ENCODE measurements around the gene SLC25A53. TPM values are rescaled to one million over a fixed set of nuclear protein-coding genes. Genes with fewer than 3 reads are reported as not detected.
A peak's percentile ranks its signal among the peaks of the same experiment; 100 is the strongest.

Gene SLC25A53, protein sequence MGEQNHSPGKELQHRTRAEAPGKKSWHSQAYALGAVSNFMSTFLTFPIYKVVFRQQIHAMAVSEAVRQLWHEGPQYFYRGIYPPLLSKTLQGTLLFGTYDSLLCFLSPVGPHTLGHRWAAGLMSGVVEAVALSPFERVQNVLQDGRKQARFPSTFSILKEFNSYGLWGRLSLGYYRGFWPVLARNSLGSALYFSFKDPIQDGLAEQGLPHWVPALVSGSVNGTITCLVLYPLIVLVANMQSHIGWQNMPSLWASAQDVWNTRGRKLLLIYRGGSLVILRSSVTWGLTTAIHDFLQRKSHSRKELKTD
- 12.3 TPM for total RNA-seq

DNA sequence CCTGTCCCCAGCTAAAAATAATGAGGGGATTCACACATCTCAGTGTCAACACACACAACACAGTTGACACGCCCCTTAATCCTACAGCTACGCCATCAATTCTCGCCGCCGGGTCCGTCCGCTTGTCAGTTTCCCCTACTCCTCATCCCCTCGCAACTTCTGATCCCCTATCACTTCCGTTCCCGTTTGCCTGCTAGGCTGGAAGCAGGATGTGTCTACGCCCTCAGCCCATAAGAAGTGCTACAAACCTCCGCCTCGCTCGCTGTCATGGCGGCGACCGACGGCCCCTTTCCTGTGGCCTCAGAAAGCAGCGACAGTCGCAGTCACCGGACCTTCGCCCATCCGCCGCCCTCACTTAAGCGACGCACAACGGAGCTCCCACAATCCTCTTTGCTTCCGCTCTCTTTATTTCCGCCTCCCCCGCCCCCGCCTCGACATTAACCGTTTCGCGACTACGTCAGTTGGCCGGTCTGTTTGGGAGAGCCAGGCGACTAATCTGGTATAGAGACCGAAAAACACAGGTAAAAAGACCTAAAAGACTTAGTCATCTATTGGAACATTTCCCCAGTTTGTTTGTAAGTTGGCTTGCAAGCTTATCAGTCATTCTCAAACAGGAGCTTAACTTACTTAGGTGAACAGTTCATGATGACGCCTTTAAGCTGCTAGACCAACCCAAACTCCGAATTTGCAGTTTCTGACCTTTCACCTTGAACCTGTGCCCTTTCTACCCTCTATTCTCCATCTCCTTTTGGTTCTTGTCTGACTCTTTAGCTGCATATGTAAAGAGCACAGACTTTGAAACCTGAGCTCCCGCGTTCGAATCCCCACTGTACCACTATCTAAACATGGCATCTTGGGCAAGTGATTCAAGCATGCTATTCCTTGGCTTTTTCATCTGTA, at the start of gene SLC25A53:
TSS of gene SLC25A53 (minus strand) at position 380 of the 900 bp plus-strand sequence. CDS start 51,752 bp downstream, outside the sequence.
- peak; percentile 81 for DNase-seq

DNA sequence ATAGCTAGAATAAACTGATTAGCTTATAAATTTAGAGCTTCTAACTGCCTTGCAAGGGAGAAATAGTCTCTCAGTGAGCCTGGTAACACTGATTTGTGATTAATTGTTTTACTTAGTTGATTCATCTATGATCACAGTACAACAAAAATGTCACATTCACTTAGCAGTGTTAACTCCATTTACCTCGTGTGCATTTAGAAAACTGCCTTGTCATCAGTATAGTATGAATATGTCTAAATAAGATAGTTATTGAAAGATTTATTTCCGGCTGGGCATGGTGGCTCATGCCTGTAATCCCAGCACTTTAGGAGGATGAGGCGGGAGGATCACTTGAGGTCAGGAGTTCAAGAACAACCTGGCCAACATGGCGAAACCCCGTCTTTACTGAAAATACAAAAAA, 48.7 kb upstream of the SLC25A53 start:
- no peak for DNase-seq

DNA sequence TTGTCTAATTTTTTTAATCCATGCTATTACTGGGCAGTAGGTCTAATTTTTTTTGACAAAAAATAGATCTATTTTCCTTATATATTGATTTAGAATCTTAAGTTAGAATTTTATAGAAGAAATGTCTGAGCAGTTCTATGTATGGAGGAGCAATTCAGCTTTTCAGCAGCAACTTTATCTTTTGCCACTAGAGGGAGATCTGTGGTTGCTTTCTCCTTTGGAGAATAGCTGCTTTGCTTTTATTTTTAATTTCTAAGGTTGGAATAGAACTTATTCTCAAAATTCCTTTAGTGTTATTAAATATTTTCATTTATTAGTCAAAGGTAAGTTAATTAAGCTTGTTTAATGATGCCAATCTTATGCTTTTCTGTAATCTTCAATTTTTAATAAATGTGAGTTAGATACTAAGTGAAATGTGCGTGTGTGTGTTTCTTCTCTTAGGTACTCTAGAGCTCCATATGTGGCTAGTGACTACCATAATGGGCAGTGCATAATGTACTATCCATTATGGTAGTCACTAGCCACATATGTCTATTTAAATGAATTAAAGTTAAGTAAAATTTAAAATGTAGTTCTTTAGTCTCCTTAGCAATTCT, 38.8 kb upstream of the SLC25A53 start:
- no peak for DNase-seq

DNA sequence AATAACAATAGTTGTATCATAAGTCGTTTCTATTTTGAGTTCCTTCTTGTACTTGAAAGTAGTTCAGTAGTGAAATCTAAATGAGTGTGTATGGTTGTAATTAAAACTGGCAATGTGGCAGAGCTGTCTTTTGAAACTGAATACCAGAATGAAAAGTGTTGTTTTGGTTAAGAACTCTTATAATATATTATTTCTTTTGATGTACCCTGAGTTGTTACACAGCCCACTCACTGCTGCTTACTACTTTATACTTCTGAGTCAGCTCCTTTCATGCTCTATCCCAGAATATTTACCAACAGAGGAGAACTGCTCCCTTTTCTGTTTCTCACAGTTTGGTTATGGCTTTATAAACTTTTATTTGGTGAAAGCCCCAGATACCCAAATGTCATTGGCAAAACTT, 38.2 kb upstream of the SLC25A53 start:
- DNase-seq = no peak

DNA sequence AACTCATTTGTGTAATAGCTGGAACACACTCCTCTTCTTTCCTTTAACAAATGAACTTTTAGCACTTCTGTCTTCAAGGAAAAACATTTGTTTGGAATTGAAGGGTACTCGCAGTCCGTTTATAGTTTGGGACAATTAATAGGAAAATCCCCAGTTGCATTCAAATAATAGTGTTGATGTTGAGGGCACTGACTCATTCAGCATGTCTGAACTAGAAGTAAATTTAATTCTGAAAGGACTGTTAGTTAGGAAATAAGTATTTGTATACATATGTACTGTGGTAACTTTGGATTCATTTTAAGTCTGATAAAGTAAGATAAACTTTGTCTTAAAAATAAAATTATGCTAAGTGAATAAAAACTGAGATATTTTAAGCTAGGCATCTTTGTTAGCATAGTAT, 36.7 kb upstream of the SLC25A53 start:
- no peak for DNase-seq

DNA sequence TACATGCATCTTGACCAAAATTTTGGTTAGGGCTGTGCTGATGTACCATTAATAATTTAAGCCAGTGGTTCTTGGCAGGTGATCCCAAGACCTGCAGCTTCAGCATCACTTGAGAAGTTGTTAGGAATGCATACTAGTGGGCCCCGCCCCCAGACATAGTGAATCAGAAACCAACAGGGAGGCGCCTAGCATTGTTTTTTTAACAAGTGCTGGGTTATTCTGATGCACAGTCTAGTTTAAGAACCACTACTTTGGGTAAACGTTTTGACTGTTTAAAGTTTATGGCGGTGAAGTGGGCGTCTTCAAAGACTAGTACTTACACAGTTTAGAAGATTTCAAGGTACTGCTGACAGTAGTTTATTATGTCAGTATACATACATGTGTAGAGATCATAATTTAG, 33.0 kb upstream of the SLC25A53 start:
- no peak for DNase-seq

DNA sequence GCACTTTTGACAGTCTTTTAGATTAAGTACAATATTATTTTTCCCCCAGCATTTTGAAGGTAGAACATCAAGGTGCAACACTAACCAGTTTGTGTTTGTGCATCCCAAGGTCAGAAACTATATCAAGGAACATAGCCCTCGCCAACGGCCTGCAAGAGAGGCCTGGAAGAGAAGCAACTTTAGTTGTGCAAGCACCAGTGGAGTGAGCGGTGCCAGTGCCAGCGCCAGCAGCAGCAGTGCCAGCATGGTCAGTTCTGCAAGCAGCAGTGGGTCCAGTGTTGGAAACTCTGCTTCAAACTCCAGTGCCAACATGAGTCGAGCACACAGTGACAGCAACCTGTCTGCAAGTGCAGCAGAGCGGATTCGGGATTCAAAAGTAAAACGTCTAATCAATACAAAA, 31.1 kb upstream of the SLC25A53 start:
- no peak for DNase-seq

DNA sequence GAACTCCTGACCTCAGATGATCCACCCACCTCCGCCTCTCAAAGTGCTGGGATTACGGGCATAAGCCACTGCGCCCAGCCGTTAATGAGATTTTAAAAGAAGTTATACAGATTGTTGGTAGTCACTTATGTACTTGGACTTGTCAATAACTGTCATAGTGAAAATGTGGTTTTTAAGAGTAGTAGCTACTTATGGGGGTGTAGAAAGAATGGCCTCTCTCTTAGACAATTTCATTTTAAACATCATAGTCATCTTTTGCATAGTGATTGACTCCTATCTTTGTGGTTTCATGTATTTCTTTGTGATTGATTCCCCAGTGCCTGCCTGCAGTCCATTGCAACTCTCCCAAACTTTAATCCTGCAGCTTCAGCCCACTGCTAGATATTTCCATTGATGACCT, 26.9 kb upstream of the SLC25A53 start:
- DNase-seq = no peak

DNA sequence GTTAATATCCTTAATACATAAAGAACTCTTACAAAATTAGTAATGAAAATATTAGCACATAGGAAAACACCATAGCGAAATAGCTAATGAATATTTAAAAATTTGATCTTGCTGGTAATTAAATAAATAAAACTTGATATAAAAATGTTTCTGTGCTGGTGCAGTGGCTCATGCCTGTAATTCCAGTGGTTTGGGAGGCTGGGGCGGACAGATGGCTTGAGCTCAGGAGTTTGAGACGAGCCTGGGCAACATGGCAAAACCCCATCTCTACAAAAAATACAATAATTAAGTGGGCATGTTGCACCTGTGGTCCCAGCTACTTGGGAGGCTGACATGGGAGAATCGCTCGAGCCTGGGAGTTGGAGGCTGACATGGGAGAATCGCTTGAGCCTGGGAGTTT, 17.0 kb upstream of the SLC25A53 start:
- no peak for DNase-seq

DNA sequence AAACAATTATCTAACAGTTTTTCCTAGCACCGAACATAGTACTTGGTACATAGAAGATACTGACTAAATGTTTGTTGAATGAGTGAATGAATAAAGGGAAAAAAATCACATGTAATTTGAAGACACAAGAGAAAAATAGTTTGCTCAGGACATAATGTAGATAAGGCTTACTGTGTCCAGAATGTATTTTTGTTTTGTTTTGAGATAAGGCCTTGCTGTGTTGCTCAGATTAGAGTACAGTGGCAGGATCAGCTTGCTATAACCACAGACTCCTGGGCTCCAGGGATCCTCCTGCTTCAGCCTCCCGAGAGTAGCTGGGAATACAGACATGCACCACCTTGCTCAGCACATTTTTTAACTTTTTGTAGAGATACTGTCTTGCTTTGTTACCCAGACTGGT, 16.0 kb upstream of the SLC25A53 start:
- no peak for DNase-seq

DNA sequence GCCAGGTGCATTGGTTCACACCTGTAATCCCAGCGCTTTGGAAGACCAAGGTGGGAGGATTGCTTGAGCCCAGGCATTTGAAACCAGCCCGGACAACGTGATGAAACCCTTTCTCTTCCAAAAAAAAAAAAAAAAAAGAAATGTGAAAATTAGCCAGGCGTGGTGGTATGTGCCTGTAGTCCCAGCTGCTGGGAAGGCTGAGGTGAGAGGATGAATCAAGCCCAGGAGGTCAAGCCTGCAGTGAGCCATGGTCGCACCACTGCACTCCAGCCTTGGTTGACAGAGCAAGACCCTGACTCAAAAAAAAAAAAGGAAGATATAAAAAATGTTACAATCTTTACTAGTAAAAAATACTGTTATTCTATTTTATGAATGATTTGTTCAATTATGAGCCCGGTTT, 15.3 kb upstream of the SLC25A53 start:
- no peak for DNase-seq

DNA sequence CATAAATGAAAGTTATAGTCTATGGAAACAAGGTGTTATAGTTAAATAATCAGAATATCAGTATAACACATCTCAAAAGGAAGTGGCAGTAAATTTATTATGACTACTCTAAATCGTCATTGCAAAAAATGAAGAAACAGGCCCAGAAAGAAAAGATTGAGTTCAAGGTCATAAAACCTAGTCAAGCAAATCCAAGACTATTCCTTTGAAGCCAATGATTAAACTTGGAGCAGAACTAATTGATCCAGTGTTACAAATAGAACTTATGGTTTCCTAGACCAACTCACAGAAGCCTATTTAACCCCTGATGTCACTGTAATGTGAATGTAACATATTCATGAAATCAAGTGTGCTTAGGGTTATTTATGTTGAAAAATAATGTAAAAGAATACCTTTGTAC, 11.3 kb upstream of the SLC25A53 start:
- DNase-seq = no peak

DNA sequence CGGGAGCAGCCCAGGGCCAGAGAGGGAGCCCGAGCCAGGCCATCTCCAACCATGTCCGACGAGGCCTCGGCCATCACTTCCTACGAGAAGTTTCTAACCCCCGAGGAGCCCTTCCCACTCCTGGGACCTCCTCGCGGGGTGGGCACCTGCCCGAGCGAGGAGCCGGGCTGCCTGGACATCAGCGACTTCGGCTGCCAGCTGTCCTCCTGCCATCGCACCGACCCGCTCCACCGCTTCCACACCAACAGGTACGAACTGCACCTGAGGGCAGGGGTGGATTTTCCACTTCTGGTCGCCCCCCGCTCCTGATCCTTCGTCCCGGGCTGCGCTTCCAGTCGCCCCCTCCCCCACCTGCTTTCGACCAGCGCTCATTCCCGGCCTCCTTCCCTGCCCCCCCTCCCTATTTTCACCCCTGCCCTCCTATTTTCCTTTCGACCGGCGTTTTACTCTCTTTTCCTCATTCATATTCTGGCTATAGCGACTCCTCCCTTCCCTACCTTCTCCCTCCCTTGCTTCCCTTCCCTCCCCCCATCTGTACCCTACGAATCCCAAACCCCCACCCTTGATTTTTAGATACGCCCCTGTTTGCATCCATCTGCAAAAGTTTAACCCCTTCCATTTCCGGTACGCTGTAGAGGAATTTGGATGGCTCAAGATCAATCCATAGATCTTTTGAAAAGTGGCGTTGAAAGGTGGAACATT, 10.1 kb upstream of the SLC25A53 start:
- no peak for DNase-seq

DNA sequence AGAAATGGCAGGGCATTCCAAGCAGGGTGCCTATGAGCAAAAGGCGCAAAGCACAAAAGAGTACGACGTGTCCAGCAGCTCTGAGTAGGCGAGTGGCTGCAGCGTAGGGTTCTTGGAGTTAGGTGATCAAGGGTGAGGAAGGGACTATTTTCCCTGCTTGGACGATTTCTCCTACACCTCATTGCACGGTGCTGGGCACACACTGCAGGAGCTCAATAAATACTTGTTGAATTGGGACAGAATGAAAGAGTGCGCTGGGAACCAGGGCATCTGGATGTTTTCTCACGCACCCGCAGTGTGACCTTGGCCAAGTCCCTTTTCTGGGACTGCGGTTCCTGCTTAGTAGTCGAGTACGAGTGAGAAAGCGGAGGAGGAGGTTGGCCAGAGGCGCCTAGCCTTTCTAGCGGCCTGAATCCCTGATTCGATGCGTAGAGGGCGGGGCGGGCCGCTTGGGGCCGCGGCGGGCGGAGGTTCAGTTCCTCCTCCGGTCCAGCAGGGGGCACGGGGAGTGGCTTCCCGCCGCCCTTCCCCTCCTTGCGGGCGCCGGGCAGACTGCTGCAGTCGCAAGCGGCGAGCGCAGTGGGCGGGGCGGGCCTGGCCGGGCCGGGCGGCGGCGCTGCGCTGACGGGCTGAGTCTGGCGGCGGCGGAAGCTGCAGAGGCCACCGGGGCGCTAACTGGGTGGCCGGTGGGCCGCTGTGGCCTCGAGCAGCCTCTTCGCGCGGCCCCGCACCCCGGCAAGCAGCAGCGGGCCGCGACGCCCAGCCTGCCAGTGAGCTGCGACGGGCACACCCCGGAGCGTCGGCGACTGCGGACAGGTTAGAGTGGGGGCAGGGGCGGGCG, 9.3 kb upstream of the SLC25A53 start, which contains the start of gene FAM199X:
TSS of gene FAM199X (plus strand) at position 560 of the 841 bp plus-strand sequence. CDS start 333 bp downstream, outside the sequence.
- DNase-seq = peak; percentile 82

DNA sequence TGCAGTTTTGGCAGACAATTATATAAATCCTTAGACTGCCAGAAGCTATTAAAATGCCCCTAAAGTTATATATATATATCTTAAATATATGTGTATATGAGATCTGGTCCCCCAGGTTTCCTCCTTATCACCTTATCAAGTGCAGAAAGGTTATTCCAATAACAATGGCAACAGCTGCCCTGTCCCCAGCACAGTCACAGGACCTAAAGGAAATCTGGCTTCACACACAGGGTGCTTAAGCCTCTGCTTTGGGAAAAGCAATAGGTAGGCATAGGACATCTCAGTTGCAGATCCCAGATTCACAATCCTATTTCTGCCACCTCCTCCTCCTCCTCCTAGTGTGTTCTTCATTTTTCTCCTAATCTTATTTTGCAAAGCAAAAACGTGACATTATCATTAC, 5.8 kb downstream of the SLC25A53 start:
- no peak for DNase-seq

DNA sequence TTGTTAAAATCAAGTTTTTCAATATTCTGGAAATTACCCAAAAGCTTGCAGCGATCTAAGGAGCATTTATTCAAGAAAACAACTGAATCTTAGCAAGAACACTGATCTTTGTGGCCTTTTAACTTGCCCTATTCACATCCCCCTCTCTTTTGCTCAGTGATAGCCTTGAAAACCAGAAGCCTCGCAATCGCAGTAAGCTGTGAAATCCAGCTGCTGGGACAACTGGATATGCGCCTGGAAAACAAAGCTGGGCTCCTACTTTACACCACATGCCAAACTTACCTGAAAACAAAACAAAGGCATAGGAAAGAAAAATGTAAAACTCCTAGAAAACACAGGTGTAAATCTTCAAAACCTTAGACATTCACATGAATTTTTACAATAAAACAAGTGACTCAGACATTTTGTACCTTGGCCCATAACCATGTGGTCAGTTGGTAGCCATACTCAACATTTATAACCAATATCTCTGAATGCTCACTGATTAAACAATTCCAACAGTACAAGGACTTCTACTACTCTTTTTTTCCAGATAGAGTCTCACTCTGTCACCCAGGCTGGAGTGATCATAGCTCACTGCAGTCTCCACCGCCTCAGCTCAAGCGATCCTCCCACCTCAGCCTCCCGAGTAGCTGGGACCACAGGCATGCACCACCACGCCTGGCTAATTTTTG, 15.6 kb downstream of the SLC25A53 start:
- no peak for DNase-seq

DNA sequence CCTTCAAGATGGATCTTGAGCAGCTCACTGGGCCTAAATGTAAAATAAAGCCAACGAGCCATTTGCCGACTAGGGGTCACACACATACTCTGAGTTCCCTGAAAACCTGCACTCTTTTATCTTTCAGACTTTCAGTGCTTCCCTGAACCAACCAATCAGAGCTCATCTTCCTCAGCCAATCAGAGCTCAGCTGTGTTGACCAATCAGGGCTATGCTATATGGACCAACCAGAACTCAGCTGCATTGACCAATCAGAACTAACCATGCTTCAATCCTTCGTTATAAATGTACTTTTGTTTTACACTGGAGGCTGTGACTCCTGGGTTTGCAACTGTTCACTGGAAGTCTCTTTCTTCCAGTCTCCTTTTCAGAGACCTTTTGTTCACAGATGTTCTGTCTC, 19.3 kb downstream of the SLC25A53 start:
- no peak for DNase-seq

DNA sequence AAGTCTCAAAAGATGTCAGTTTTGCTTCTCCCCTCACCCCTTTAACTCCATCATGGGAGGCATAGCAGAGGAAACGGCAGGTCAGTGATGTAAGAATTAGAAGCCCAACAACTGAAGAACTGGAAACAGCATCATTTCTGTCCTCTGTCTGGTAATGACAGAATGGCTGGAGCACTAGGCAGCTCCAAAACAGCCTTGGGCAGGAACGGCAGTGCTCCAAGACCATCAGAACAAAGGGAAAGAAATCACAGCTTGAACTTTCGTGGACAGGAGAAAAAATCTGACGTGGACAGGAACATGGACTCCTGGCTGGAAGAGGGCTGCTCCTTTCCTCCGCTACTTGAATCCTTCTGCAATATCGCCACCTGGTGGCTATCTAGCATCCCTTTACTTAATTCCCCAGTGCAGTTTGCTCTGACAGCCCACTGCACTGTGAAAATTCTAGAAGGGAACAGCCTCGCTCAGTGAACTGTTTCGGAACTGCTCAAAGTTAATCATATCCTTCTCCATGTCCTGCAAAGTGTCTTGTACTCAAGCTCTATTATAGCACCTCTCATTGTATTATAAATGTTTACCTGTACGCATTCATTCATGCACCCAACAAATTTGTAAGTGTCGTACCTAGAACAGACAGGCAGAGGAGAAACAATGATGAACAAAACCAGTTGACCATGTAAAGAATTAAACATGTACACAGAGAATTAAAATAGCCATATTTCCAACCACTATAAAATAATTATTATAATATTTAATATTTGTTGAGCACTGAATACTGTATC, 20.4 kb downstream of the SLC25A53 start:
- DNase-seq = peak; percentile 56

DNA sequence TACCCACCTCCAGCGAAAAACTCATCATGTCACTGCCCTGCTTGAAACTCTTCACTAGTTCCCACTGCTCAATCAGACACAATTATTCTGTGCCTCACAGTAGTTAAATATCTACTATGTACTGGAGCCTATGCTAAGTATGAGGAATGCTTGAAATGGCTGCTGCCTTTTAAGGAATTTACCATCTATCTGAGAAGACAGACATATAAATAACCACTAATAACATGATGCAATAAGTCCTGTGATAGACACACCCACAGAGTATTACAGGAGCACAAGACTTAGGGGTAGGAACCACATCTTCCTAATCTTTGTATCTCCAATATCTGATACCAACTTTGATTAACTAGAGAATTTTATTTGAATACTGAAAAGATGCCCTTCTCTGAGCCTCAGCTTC, 21.1 kb downstream of the SLC25A53 start:
- DNase-seq = no peak
